GM18907 (cell line): Measurements from ENCODE around the gene PPWD1.
A peak's percentile ranks its signal among the peaks of the same experiment; 100 is the strongest.
"Not testable (repeated sequence)": the region's sequence is repeated elsewhere in the genome, so short reads cannot be mapped to it uniquely, and the experiment has no call there.

Experiments used
- ATAC-seq: cut with Tn5 transposase; IDR thresholded peaks from one replicate; pipeline ENCODE4 v1.9.1; 2021; ENCODE audit warnings: mild to moderate bottlenecking, moderate library complexity; ENCODE audit not compliant: unreplicated experiment

PPWD1 gene

DNA sequence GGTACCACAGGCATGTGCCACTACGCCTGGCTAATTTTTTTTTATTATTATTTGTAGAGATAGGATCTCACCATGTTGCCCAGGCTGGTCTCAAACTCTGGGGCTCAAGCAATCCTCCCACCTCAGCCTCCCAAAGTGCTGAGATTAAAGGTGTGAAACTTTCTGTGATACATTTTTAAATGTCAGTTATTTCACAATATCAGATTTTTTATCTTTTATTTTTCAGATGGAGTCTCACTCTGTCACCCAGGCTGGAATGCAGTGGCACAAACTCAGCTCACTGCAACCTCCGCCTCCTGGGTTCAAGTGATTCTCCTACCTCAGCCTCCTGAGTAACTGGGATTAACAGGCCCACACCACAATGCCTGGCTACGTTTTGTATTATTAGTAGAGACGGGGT lies 58.9 kb downstream of the PPWD1 start:
- not testable (repeated sequence) for ATAC-seq

DNA sequence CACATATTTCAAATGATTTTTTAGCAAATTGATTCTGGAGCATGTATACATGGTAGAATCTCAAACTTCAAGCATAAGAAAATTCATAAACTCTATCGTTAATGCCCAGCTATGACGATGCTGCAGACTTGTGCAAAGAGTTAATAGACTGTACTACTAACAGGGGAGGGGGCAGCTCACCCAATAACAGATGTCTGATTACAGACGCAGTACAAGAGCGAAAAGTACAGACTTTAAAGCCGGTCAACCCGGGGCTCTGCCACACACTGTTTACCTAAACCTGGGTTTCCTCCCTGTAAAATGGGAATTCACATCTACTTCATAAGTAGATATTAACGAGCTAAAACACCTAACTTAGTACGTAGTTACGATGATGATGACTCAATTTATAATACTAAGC lies 60.4 kb downstream of the PPWD1 start:
- no peak for ATAC-seq

DNA sequence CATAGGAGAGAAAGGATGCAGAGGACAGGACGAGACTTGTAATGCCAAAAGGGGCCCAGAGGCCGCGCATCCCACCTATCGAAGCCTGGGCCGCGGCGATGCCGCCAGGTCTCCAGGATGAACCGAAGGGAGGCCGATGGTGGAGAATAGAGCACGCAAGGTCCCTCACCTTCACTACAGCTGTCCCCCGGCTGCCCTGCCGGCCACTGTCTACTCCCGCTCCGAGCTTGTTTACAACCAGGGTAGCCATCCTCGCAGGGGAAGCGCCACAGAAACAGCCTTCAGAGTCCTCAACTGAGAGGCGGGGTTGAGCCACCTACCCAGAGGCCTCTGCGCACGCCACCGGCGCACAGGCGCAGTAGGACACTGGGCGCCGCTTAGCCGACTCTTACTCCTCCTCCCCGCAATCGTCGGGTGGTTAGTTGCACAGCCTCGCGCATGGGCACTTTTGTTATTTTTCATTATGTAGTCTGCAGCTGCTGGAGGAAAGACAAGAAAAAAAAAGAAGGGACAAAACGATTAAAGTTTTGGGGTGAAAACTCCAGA lies 61.0 kb downstream of the PPWD1 start, which contains the start of gene TRIM23:
TRIM23 (minus strand) TSS at position 309 of the 546 bp plus-strand sequence; CDS start at position 250, 59 bp downstream.
- ATAC-seq: peak; percentile 94

DNA sequence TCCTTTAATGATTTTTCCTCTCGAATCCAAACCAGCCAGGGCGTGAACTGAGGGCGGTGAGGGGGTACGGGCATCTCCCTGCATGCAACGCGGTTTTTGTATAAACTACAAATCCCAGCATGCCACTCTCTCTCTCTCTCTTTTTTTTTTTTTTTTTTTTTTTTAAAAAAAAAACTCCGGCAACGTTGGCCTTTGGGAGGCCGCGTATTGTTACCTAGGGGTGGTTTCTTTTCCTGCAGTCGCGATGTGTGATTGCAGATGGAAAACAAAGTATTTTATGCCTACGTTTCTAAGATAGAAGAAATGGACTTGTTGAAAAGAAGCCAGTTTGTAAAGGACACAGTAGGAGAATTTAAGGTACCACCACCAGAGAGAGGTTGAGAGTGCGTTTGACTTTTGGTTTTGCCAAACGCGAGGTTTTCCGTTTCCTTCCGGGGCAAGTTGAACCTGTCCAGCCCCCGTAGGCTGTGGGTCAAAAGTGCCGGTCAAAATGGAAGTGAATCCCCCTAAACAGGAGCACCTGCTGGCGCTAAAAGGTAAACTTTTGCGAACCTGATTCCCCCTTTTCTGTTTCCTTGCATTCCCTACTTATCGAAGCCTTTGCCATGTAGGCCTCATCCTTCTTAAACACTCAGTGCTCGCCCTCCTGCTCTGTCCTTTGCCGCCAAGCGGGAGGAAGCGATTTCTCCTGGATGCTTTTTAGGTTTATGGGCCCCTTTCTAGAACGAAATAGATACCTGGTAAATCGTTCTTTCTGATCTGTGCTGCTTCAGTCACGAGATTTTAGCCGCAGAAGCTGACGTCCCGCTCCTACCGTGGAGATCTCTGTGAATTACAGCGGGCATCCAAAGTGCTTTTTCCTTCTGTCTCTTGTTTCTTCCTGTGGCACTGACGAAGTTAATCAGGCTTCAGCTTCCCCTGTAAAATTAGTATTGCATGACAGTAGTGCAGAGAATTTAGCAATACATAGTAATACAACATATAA lies 61.8 kb downstream of the PPWD1 start, which contains the start of the genes SHLD3 and TRAPPC13:
SHLD3 (plus strand) TSS at position 457 of the 985 bp plus-strand sequence. CDS start 4,561 bp downstream, outside the sequence.
TRAPPC13 (plus strand) TSS at position 457 of the 985 bp plus-strand sequence; CDS start at position 491, 34 bp downstream.
- ATAC-seq: peak; percentile 84

DNA sequence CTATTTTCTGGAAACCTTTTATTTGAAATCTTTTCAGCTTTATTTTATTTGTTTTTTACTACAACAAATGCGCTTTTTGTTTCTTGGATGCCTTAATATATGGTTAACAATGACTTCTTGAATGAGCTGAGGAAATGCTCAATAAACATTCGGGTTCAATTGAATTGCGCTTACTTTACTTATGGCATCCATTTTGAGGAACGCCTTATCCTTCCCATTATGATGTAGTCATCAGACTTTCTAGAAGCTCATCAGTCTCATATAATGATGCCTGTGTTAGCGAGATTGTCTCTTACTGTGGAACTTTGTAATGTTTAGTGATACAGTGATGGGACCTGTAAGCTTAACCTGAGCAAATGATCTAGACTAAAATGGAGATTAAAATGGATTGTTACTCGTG lies 62.6 kb downstream of the PPWD1 start:
- ATAC-seq: no peak

DNA sequence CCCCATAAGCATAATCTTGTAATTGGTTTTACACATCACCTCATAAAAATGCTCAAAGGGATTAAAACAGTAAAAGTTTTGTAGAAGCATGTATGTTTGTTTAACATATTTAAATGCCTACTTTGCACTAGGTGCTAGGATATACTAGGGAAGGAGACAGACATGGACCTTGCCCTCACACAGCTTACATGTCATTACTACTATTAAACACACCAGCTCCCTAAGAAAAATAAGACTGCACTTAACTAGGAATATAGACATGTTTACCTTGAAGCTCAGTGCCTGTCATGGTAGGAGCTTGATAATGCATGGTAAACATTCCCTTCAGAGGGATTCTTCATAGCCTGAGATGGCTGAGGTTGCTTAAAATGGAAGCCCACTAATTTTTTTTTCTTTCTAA lies 67.9 kb downstream of the PPWD1 start:
- ATAC-seq: no peak
